Activated naive CD8-positive, alpha-beta T cell treated with anti-CD3 and anti-CD28 coated beads, Interleukin-2, amount 10 ng/mL, durations not matched to agents 7 days and 5 days (primary cell): ENCODE results near the gene ARHGEF40. TPM values are rescaled to one million over a fixed set of nuclear protein-coding genes. Genes with fewer than 3 reads are reported as not detected.
A peak's percentile ranks its signal among the peaks of the same experiment; 100 is the strongest.

Experiments used
- ATAC-seq: fragments of 150-1000 bp; cut with Tn5 transposase; one replicate; pipeline ENCODE4 v1.10.0; 2021; ENCODE audit warnings: low read depth, moderate library complexity
- POLR2A ChIA-PET: fragments of 350-600 bp; sonication (Branson Sonifier 250); formaldehyde crosslinking; loops from one replicate; lab custom pipeline; 2021; ENCODE audit warnings: antibody characterized with exemption; lab: Charles Lee
- DNase-seq: peaks from one replicate; pipeline ENCODE4 v3.0.0; 2021
- H3K27ac Mint-ChIP-seq: one replicate; pipeline ENCODE4 v1.8.0; 2022; ENCODE audit warnings: mild to moderate bottlenecking, mixed read lengths
- H3K27me3 Mint-ChIP-seq: one replicate; pipeline ENCODE4 v1.8.0; 2022; ENCODE audit warnings: mild to moderate bottlenecking, moderate library complexity, mixed read lengths
- H3K36me3 Mint-ChIP-seq: one replicate; pipeline ENCODE4 v1.8.0; 2021; ENCODE audit warnings: mild to moderate bottlenecking, mixed read lengths
- H3K4me1 Mint-ChIP-seq: one replicate; pipeline ENCODE4 v1.8.0; 2021; ENCODE audit warnings: mixed read lengths
- H3K4me3 Mint-ChIP-seq: one replicate; pipeline ENCODE4 v1.8.0; 2022; ENCODE audit warnings: mild to moderate bottlenecking, moderate library complexity, mixed read lengths
- H3K9me3 Mint-ChIP-seq: one replicate; pipeline ENCODE4 v1.8.0; 2021; ENCODE audit warnings: mixed read lengths
- total RNA-seq, 2 experiments: library from RNA; stranded (reverse); gene quantifications; one replicate each; pipeline ENCODE4 v1.2.3, GENCODE V29; 2021

ARHGEF40 gene
- total RNA-seq, 2 experiments from 2014 or later = 0.20 to 0.28 TPM

GRCh38 chr14:21057803-21058675 lies 12.1 kb upstream of the ARHGEF40 start, which contains the start of gene RNASE8:
Gene RNASE8, plus strand, starts transcription at chr14:21057822. Its CDS starts 71 bp downstream, at chr14:21057893.
- Mint-ChIP-seq H3K4me3 (no peak within 1 kb of the TSS), H3K27me3 (peaks cover 21% of the 10 kb centered on the region), H3K4me1 (peaks cover 5% of the 10 kb centered on the region), H3K9me3 (no peaks in the 10 kb centered on the region), H3K36me3 (no peaks in the 10 kb centered on the region), H3K27ac (no peak within 1 kb of the TSS)
- DNase-seq (no peak), ATAC-seq (no peak)
- POLR2A ChIA-PET = no interaction called here

DNA sequence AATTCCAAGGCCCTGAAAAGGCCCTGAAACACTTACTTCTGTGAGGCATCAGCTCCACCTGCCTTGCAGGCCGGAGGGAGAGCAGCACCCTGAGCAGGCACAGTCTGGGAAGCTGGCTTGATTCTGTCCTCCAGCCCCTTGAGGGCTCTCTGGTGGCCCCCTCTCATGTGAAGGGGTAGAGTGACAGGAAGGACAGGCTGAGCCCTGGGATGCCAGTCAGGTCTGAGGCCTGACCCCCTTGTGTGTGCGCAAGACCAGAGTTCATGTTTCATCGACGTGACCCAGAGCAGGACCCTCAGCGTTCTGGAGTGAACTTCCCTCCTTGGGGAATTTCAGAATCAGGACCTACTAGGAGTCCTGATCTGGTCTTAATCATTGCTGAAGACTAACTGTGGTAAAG lies 11.2 kb upstream of the ARHGEF40 start:
- no peak overlapping the region for H3K27ac Mint-ChIP-seq
- peaks cover 30% of the 10 kb centered on the region for H3K27me3 Mint-ChIP-seq
- DNase-seq = no peak
- no peak overlapping the region for H3K4me3 Mint-ChIP-seq
- peaks cover 5% of the 10 kb centered on the region for H3K4me1 Mint-ChIP-seq
- H3K9me3 Mint-ChIP-seq = no peaks in the 10 kb centered on the region
- no peaks in the 10 kb centered on the region for H3K36me3 Mint-ChIP-seq
- ATAC-seq = no peak
- POLR2A ChIA-PET = no interaction called here

GRCh38 chr14:21059842-21060613 lies 10.1 kb upstream of the ARHGEF40 start:
- no peak overlapping the region for H3K27ac Mint-ChIP-seq
- H3K9me3 Mint-ChIP-seq = no peaks in the 10 kb centered on the region
- peaks cover 36% of the 10 kb centered on the region for H3K27me3 Mint-ChIP-seq
- no peak for DNase-seq
- POLR2A ChIA-PET = no interaction called here
- H3K4me1 Mint-ChIP-seq = peaks cover 3% of the 10 kb centered on the region
- ATAC-seq = no peak
- H3K4me3 Mint-ChIP-seq = no peak overlapping the region
- no peaks in the 10 kb centered on the region for H3K36me3 Mint-ChIP-seq

DNA sequence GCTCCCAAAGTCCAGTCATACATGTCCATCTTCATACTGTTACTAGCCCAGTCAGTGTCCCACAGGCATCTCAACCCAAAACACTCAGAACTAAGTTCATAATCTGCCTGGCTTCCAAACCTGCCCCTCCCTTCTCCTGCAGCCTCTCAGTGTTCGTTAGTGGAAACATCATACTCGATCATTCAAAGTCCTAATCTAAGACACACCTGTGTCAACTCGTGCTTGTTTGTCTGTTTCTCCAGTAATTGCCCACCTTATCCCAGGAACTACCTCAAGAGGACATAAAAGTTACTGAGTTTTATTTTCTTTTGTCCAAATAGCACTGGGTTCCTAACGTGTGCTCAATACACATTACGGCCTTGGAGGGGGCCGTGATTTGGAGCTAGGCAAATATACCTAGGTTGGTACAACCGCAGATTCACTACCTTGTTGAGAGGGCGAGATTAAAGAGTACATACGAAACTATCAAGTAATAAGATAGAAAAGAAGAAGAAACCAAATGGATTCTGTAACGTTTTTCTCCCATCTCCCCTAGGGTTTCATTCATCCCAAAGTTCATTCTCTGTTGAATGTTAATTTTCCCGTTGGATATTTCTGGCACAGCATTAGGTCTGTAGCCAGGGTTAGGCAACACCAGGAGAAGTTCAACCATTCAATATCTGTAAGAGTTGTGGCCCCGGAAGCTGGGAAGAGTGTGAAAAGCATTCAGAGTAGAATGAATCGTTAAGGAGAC lies 9.3 kb upstream of the ARHGEF40 start:
- Mint-ChIP-seq H3K36me3 (no peaks in the 10 kb centered on the region), H3K9me3 (no peaks in the 10 kb centered on the region), H3K4me1 (peaks cover 3% of the 10 kb centered on the region), H3K27me3 (peaks cover 42% of the 10 kb centered on the region), H3K4me3 (no peak overlapping the region), H3K27ac (no peak overlapping the region)
- ATAC-seq = no peak
- POLR2A ChIA-PET = no interaction called here
- DNase-seq = no peak

DNA sequence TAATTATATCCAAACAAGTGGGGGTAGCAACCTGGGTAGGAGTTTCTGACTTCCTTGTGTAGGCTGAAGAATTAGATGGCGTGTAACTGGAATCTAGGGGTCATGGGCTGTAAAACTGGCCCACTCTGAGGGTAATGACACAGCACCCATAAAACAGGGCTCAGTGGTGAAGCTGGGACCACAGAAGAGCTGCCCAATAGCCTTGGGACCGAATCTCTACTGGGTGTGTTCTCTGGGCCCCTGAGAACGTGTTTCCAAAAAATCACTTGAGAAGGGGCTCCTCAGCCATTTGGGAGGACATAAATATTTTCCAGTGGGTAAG lies 8.8 kb upstream of the ARHGEF40 start:
- Mint-ChIP-seq H3K27me3 (peaks cover 46% of the 10 kb centered on the region), H3K27ac (no peak overlapping the region), H3K4me1 (peaks cover 3% of the 10 kb centered on the region), H3K9me3 (no peaks in the 10 kb centered on the region), H3K4me3 (no peak overlapping the region), H3K36me3 (no peaks in the 10 kb centered on the region)
- no peak for ATAC-seq
- POLR2A ChIA-PET = no interaction called here
- DNase-seq = no peak

- peaks cover under 1% of the 10 kb centered on the region for H3K4me1 Mint-ChIP-seq
- no peak overlapping the region for H3K27ac Mint-ChIP-seq
- no peak overlapping the region for H3K4me3 Mint-ChIP-seq
- no peak for DNase-seq
- H3K27me3 Mint-ChIP-seq = peaks cover 61% of the 10 kb centered on the region
- POLR2A ChIA-PET = no interaction called here
- H3K36me3 Mint-ChIP-seq = no peaks in the 10 kb centered on the region
- ATAC-seq = no peak
- no peaks in the 10 kb centered on the region for H3K9me3 Mint-ChIP-seq
Observed at GRCh38 chr14:21063479-21063878, 6.6 kb upstream of the ARHGEF40 start.

- peaks cover 22% of the 10 kb centered on the region for H3K4me1 Mint-ChIP-seq
- no peak overlapping the region for H3K4me3 Mint-ChIP-seq
- H3K27ac Mint-ChIP-seq = no peak overlapping the region
- peaks cover 80% of the 10 kb centered on the region for H3K27me3 Mint-ChIP-seq
- DNase-seq (no peak), ATAC-seq (no peak)
- H3K36me3 Mint-ChIP-seq = no peaks in the 10 kb centered on the region
- H3K9me3 Mint-ChIP-seq = no peaks in the 10 kb centered on the region
- POLR2A ChIA-PET = interaction anchor here (0.8 to 0.9 kb wide), 2 partner anchors 36 to 38 kb away, joined by 3 to 4 read pairs; no protein-coding TSS in a partner anchor
Observed at GRCh38 chr14:21066882-21067502, 3.1 kb upstream of the ARHGEF40 start.

- Mint-ChIP-seq H3K27ac (no peak overlapping the region), H3K36me3 (no peaks in the 10 kb centered on the region), H3K27me3 (peaks cover 79% of the 10 kb centered on the region), H3K4me3 (peak overlapping the region; percentile 68), H3K9me3 (no peaks in the 10 kb centered on the region), H3K4me1 (peaks cover 27% of the 10 kb centered on the region)
- DNase-seq = peak; percentile 45
- POLR2A ChIA-PET = interaction anchor here (1.0 to 1.5 kb wide), 5 partner anchors 21 to 54 kb away, joined by 3 to 10 read pairs (median 4); no protein-coding TSS in a partner anchor
- peak; percentile 45 for ATAC-seq
Observed at GRCh38 chr14:21068521-21069387, 1.4 kb upstream of the ARHGEF40 start.

DNA sequence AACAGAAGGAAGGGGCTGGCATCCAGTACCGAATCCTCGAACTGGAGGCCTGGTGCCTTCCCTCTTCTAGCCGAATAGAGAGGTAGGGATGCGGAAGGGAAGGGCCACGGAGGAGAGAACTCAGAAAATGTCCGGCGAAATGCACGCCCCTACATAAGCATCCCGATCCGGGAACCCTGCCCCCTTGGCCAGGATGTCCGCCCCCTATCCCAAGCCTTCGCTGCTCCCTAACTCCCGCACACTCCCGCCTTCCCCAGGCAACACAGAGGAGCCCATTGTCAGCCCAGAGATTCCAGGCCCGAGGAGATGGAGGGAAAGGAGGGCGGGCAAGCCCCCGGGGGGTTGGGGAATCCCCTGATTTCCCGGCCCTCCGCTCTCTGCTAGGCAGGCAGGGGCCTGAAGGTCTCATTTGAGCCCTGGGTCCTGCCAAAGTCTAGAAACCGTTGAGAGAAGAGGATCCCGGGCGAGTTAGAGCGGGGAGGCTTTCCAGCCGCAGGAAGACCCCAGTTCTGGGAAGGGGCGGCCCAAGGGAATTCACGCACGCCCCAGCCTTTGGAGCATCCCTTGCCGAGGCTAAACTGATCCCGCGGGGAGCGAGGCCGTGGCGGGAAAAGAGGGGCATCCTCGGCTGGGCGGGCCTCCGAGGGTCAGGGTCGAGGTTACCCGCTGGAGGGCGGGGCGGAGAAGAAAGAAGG lies 569 bp upstream of the ARHGEF40 start:
- no peaks in the 10 kb centered on the region for H3K9me3 Mint-ChIP-seq
- no peak for DNase-seq
- peaks cover 27% of the 10 kb centered on the region for H3K4me1 Mint-ChIP-seq
- no peak overlapping the region for H3K27ac Mint-ChIP-seq
- ATAC-seq = no peak
- POLR2A ChIA-PET = interaction anchor here (2.1 to 2.7 kb wide), 2 partner anchors 18 to 34 kb away, joined by 16 to 17 read pairs; no protein-coding TSS in a partner anchor
- H3K36me3 Mint-ChIP-seq = no peaks in the 10 kb centered on the region
- peak overlapping the region; percentile 68 for H3K4me3 Mint-ChIP-seq
- peaks cover 74% of the 10 kb centered on the region for H3K27me3 Mint-ChIP-seq

DNA sequence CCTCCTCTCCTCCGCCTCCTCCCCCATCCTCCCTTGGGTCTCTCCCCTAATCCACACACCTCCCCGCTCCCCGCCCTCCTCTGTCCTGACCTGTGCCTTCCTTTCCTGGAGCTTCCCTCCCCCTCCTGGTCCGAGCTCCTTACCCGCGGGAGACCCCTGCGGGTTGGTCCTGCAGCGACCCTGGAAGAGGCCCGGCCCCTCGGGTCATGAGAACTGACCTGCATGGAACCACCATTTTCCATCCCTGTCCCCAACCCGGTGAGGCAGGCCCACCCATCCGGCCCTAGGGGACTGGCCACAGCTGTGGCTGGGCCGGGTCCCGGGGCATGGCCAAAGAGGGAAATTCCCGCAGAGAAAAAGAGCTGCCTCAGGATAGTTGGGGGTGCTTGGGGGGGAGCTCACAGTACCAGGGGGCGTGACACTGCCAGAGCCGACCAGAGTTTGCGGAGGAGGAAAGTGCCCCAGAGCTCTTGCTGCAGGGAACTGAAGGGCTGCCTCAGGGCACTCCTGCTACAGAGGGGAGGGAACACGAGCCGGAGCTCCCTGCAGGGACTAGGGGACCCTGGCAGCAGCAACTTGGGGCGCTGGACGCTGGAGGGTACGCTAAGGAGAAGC lies 613 bp downstream of the ARHGEF40 start:
- Mint-ChIP-seq H3K4me3 (peak overlapping the region; percentile 79), H3K27me3 (peaks cover 65% of the 10 kb centered on the region), H3K27ac (no peak overlapping the region), H3K36me3 (no peaks in the 10 kb centered on the region), H3K9me3 (no peaks in the 10 kb centered on the region), H3K4me1 (peaks cover 27% of the 10 kb centered on the region)
- peak; percentile 47 for DNase-seq
- ATAC-seq = peak; percentile 28
- POLR2A ChIA-PET = interaction anchor here (0.8 to 2.7 kb wide), 5 partner anchors 17 to 50 kb away, joined by 3 to 17 read pairs (median 4); no protein-coding TSS in a partner anchor
